Measurements from ENCODE around the gene IFT172.

Gene IFT172

DNA sequence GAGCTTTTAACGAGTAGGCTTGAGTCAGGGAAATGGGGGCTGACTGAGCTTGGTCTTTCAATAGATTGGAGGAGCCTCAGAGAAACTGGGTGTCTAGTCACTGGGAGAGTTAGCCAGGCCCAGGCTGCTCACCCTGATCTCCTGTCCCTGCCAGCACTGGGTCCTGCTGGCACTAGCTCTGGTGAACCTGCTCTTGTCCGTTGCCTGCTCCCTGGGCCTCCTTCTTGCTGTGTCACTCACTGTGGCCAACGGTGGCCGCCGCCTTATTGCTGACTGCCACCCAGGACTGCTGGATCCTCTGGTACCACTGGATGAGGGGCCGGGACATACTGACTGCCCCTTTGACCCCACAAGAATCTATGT is 46.6 kb downstream of the IFT172 start:
- no peaks in the 10 kb centered on the region for H3K79me2 ChIP-seq (ENCODE audit: insufficient read depth, low read length)
- DNase-seq (no peak), ATAC-seq (ENCODE audit: insufficient read depth, low read depth) (peak; percentile 29; the same call in 1 of the 3 replicates)
- H4K20me1 ChIP-seq (ENCODE audit: insufficient read depth, low read length): no peaks in the 10 kb centered on the region
- H3K4me3 ChIP-seq (ENCODE audit: low read depth in 1 of 2, low read length in 2 of 2): no peak overlapping the region
- no peaks in the 10 kb centered on the region for H3K4me1 ChIP-seq (ENCODE audit: insufficient read depth, low read length)
- H3K9ac ChIP-seq (ENCODE audit: low read depth, low read length): no peak overlapping the region
- H3K27me3 ChIP-seq (ENCODE audit: insufficient read depth, low read length, poor library complexity): no peaks in the 10 kb centered on the region
- TF ChIP-seq EZH2 (IDR thresholded peaks at IDR 0.05; ENCODE audit: borderline replicate concordance, low read depth, low read length, severe bottlenecking): no peak
- TF ChIP-seq, protein P1, sequence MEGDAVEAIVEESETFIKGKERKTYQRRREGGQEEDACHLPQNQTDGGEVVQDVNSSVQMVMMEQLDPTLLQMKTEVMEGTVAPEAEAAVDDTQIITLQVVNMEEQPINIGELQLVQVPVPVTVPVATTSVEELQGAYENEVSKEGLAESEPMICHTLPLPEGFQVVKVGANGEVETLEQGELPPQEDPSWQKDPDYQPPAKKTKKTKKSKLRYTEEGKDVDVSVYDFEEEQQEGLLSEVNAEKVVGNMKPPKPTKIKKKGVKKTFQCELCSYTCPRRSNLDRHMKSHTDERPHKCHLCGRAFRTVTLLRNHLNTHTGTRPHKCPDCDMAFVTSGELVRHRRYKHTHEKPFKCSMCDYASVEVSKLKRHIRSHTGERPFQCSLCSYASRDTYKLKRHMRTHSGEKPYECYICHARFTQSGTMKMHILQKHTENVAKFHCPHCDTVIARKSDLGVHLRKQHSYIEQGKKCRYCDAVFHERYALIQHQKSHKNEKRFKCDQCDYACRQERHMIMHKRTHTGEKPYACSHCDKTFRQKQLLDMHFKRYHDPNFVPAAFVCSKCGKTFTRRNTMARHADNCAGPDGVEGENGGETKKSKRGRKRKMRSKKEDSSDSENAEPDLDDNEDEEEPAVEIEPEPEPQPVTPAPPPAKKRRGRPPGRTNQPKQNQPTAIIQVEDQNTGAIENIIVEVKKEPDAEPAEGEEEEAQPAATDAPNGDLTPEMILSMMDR (IDR thresholded peaks at IDR 0.05; ENCODE audit: borderline replicate concordance, extremely low read depth, low read length, poor library complexity, severe bottlenecking): no peak
- no peak overlapping the region for H3K27ac ChIP-seq (ENCODE audit: low read length)
- H2AFZ ChIP-seq (ENCODE audit: low read depth, low read length): no peak overlapping the region
- peaks cover 44% of the 10 kb centered on the region for H3K36me3 ChIP-seq (ENCODE audit: insufficient read depth, low read length)
- H3K4me2 ChIP-seq (ENCODE audit: insufficient read depth, low read length): no peak overlapping the region
- H3K9me3 ChIP-seq (ENCODE audit: insufficient read depth, low read length, severe bottlenecking): no peaks in the 10 kb centered on the region

DNA sequence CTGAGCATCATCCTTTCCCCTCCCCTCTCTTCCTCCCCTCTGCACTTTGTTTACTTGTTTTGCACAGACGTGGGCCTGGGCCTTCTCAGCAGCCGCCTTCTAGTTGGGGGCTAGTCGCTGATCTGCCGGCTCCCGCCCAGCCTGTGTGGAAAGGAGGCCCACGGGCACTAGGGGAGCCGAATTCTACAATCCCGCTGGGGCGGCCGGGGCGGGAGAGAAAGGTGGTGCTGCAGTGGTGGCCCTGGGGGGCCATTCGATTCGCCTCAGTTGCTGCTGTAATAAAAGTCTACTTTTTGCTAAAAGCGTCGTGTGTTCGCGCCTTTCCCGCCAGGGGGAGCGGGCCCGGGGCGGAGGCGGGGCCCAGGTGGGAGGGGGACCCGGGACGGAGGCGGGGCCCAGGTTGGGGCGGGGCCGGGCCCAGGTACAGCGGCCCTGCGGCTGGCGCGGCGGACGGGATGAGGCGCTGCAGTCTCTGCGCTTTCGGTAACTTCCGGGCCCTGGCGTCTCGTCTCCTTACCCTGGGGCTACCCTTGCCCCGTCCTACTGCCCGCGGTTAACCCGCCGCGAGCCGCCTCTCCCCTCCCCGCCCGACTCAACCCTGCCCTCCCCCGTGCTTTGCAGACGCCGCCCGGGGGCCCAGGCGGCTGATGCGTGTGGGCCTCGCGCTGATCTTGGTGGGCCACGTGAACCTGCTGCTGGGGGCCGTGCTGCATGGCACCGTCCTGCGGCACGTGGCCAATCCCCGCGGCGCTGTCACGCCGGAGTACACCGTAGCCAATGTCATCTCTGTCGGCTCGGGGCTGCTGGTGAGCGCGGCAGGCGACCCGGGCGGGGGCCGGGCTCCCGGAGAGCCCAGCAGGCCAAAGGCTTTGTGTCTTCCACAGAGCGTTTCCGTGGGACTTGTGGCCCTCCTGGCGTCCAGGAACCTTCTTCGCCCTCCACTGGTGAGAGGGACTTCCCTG is 47.3 kb downstream of the IFT172 start, which contains the start of gene KRTCAP3:
Gene KRTCAP3 (plus strand): TSS at position 424 of the 962 bp plus-strand sequence. CDS start 32 bp downstream, at position 456.
- no peaks in the 10 kb centered on the region for H3K27me3 ChIP-seq (ENCODE audit: insufficient read depth, low read length, poor library complexity)
- peaks cover 50% of the 10 kb centered on the region for H3K36me3 ChIP-seq (ENCODE audit: insufficient read depth, low read length)
- TF ChIP-seq, protein P1 (IDR thresholded peaks at IDR 0.05; ENCODE audit: borderline replicate concordance, extremely low read depth, low read length, poor library complexity, severe bottlenecking): no peak
- H4K20me1 ChIP-seq (ENCODE audit: insufficient read depth, low read length): no peaks in the 10 kb centered on the region
- H3K4me3 ChIP-seq (ENCODE audit: low read depth in 1 of 2, low read length in 2 of 2): no peak within 1 kb of the TSS
- H3K79me2 ChIP-seq (ENCODE audit: insufficient read depth, low read length): no peaks in the 10 kb centered on the region
- peak; percentile 31 for ATAC-seq (ENCODE audit: insufficient read depth, low read depth)
- no peak within 1 kb of the TSS for H3K9ac ChIP-seq (ENCODE audit: low read depth, low read length)
- H3K9me3 ChIP-seq (ENCODE audit: insufficient read depth, low read length, severe bottlenecking): no peaks in the 10 kb centered on the region
- no peaks in the 10 kb centered on the region for H3K4me1 ChIP-seq (ENCODE audit: insufficient read depth, low read length)
- no peak within 1 kb of the TSS for H2AFZ ChIP-seq (ENCODE audit: low read depth, low read length)
- DNase-seq: no peak
- H3K4me2 ChIP-seq (ENCODE audit: insufficient read depth, low read length): no peak within 1 kb of the TSS
- H3K27ac ChIP-seq (ENCODE audit: low read length): no peak within 1 kb of the TSS

DNA sequence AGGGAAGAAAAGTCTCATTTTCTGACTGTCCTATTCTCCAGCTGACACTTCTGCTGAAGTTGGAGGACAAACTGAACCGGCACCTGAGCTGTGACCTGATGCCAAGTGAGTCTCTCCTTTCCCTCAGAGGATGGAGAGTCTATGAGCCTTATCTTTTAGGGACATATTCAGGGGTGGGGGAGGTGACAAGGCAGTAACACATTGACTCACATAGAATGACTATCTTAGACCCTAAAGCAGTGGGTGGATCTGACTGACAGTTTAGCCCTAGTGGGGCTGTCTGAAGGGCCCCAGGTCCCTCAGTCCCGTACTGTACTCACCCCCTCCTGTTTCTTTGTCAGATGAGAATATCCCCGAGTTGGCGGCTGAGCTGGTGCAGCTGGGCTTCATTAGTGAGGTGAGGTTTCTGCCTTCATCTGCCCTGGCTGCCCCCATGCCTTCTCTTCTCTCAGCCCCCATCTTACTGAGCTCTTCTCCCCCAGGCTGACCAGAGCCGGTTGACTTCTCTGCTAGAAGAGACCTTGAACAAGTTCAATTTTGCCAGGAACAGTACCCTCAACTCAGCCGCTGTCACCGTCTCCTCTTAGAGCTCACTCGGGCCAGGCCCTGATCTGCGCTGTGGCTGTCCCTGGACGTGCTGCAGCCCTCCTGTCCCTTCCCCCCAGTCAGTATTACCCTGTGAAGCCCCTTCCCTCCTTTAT is 48.2 kb downstream of the IFT172 start:
- TF ChIP-seq, protein P1 (IDR thresholded peaks at IDR 0.05; ENCODE audit: borderline replicate concordance, extremely low read depth, low read length, poor library complexity, severe bottlenecking): no peak
- TF ChIP-seq EZH2 (IDR thresholded peaks at IDR 0.05; ENCODE audit: borderline replicate concordance, low read depth, low read length, severe bottlenecking): no peak
- H3K9ac ChIP-seq (ENCODE audit: low read depth, low read length): no peak overlapping the region

More for the DNA sequence above, 48.2 kb downstream of the IFT172 start:
- H3K4me2 ChIP-seq (ENCODE audit: insufficient read depth, low read length): no peak overlapping the region
- H4K20me1 ChIP-seq (ENCODE audit: insufficient read depth, low read length): no peaks in the 10 kb centered on the region
- H3K27me3 ChIP-seq (ENCODE audit: insufficient read depth, low read length, poor library complexity): no peaks in the 10 kb centered on the region
- no peak overlapping the region for H3K4me3 ChIP-seq (ENCODE audit: low read depth in 1 of 2, low read length in 2 of 2)
- H3K79me2 ChIP-seq (ENCODE audit: insufficient read depth, low read length): no peaks in the 10 kb centered on the region
- H3K9me3 ChIP-seq (ENCODE audit: insufficient read depth, low read length, severe bottlenecking): no peaks in the 10 kb centered on the region
- H3K27ac ChIP-seq (ENCODE audit: low read length): no peak overlapping the region
- H2AFZ ChIP-seq (ENCODE audit: low read depth, low read length): no peak overlapping the region
- H3K4me1 ChIP-seq (ENCODE audit: insufficient read depth, low read length): no peaks in the 10 kb centered on the region
- DNase-seq: no peak
- peaks cover 58% of the 10 kb centered on the region for H3K36me3 ChIP-seq (ENCODE audit: insufficient read depth, low read length)
- ATAC-seq (ENCODE audit: insufficient read depth, low read depth): no peak

All from DND-41 (cell line).